MCF 10A (cell line): ENCODE results near the gene MED26. TPM values are rescaled to one million over a fixed set of nuclear protein-coding genes. Genes with fewer than 3 reads are reported as not detected.

Experiments
- BruUV-seq: library from RNA; stranded (reverse); fragments of 400-500 nt; replicated peaks from 2 replicates; lab custom pipeline; 2021; lab: Mats Ljungman, UMichigan
- CTCF ChIA-PET: fragments of 300-600 bp; sonication (Branson Sonifier 250); formaldehyde crosslinking; extraction: SDS; loops from one replicate; lab custom pipeline; 2021; ENCODE audit warnings: antibody characterized with exemption, inconsistent platforms; lab: Yijun Ruan, JAX
- POLR2A ChIA-PET: fragments of 300-600, 350-650 bp; sonication (Branson Sonifier 250); formaldehyde crosslinking; extraction: SDS; loops from one replicate; lab custom pipeline; 2020; ENCODE audit warnings: antibody characterized with exemption, inconsistent platforms; lab: Yijun Ruan, JAX
- DNase-seq: peaks from one replicate; pipeline ENCODE4 v3.0.0-alpha.2; 2018; ENCODE audit not compliant: unreplicated experiment
- H3K27ac Mint-ChIP-seq: one replicate; pipeline ENCODE4 v1.8.0; 2022; ENCODE audit warnings: mild to moderate bottlenecking, low read depth, mixed read lengths; ENCODE audit not compliant: unreplicated experiment
- H3K27me3 Mint-ChIP-seq: one replicate; pipeline ENCODE4 v1.8.0; 2022; ENCODE audit warnings: mixed read lengths; ENCODE audit not compliant: insufficient read depth, unreplicated experiment
- H3K36me3 Mint-ChIP-seq: one replicate; pipeline ENCODE4 v1.8.0; 2022; ENCODE audit warnings: mild to moderate bottlenecking, moderate library complexity, mixed read lengths; ENCODE audit not compliant: insufficient read depth, unreplicated experiment
- H3K4me1 Mint-ChIP-seq: one replicate; pipeline ENCODE4 v1.8.0; 2022; ENCODE audit warnings: mixed read lengths; ENCODE audit not compliant: insufficient read depth, unreplicated experiment
- H3K4me3 Mint-ChIP-seq: one replicate; pipeline ENCODE4 v1.8.0; 2022; ENCODE audit warnings: mild to moderate bottlenecking, moderate library complexity, mixed read lengths; ENCODE audit not compliant: unreplicated experiment
- H3K9me3 Mint-ChIP-seq: one replicate; pipeline ENCODE4 v1.8.0; 2022; ENCODE audit warnings: mixed read lengths; ENCODE audit not compliant: unreplicated experiment
- CTCF ChIP-seq: fragments of 200-600 bp; IDR thresholded peaks from one replicate; pipeline ENCODE4 v1.8.0; 2022; ENCODE audit warnings: antibody characterized with exemption, mild to moderate bottlenecking; ENCODE audit not compliant: unreplicated experiment
- intact Hi-C: fragments of 100-400 bp; cut with micrococcal nuclease; formaldehyde crosslinking; loops from 2 replicates; pipeline ENCODE4 v1.14.1; 2022
- total RNA-seq: library from RNA; stranded (reverse); gene quantifications from 2 replicates; pipeline ENCODE4 v1.2.3, GENCODE V29; 2022

Gene MED26
- total RNA-seq, 1 experiment from 2014 or later = 12.9 TPM

- TF ChIP-seq CTCF = no peak
- no peak for DNase-seq
- Mint-ChIP-seq H3K4me1 (no peaks in the 10 kb centered on the region), H3K27ac (peak overlapping the region; percentile 12), H3K27me3 (no peaks in the 10 kb centered on the region), H3K4me3 (no peak overlapping the region), H3K36me3 (peaks cover 69% of the 10 kb centered on the region), H3K9me3 (no peaks in the 10 kb centered on the region)
- CTCF ChIA-PET = interaction anchor here (0.6 to 1.2 kb wide), 4 partner anchors 18 to 265 kb away, joined by 3 to 7 read pairs (median 3); no protein-coding TSS in a partner anchor
- intact Hi-C loops = no loop called here
- POLR2A ChIA-PET = no interaction called here
- TSS peak; percentile 24 for BruUV-seq
Observed at GRCh38 chr19:16527334-16527935, 100.6 kb downstream of the MED26 start.

- no peak for DNase-seq
- ChIA-PET CTCF (interaction anchor here (0.7 kb wide), 1 partner anchor 24 kb away, joined by 3 read pairs; no protein-coding TSS in a partner anchor), POLR2A (interaction anchor here (1.2 kb wide), 1 partner anchor 17 kb away, joined by 4 read pairs; no protein-coding TSS in a partner anchor)
- Mint-ChIP-seq H3K9me3 (no peaks in the 10 kb centered on the region), H3K27ac (no peak overlapping the region), H3K4me1 (no peaks in the 10 kb centered on the region), H3K27me3 (no peaks in the 10 kb centered on the region), H3K4me3 (no peak overlapping the region), H3K36me3 (peaks cover 64% of the 10 kb centered on the region)
- intact Hi-C loops = no loop called here
- BruUV-seq = no TSS peak
- no peak for TF ChIP-seq CTCF
Observed at GRCh38 chr19:16525751-16526481, 102.1 kb downstream of the MED26 start.

DNA sequence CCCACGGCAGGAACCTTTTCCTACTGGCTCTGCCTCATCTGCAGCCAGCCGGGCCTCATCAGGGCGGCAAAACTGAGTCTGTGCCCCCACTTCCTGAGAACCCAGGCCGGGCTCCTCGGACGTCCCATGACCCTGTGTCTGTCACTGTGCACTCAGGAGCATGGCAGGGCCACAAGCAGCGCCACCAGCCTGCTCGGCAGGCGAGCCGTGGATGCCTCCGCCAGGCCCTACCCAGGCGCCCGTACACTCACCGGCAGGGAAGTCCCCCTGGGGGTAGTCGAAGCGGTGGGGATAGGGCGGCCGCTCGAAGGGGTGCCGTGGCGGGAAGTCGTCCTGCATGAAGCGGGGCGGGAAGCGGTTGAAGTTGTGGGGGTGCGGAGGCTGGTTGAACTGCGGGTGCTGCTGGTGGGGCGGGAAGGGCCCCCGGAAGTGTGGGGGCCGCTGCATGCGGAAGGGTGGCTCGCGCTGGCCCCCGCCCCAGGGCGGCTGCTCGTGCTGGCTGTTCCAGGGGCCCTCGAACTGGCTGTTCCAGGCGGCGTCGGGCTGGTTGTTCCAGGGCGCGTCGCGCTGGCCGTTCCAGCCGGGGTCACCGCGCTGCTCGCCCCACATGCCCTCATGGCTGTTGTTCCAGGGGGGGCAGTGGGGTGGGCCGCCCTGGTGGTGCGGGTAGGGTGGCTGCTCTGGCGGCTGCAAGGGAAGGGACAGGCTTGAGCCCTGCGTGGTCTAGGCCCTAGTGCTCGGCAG lies 102.8 kb downstream of the MED26 start:
- ChIA-PET CTCF (no interaction called here), POLR2A (no interaction called here)
- H3K36me3 Mint-ChIP-seq = peaks cover 65% of the 10 kb centered on the region
- intact Hi-C loops = no loop called here
- no peaks in the 10 kb centered on the region for H3K27me3 Mint-ChIP-seq
- no peaks in the 10 kb centered on the region for H3K9me3 Mint-ChIP-seq
- no peaks in the 10 kb centered on the region for H3K4me1 Mint-ChIP-seq
- H3K27ac Mint-ChIP-seq = no peak overlapping the region
- no peak for DNase-seq
- BruUV-seq = no TSS peak
- TF ChIP-seq CTCF = no peak
- no peak overlapping the region for H3K4me3 Mint-ChIP-seq

Other genes with a start within 250 kb of the MED26 start
- 33.7 and 38.7 TPM in 2 replicates for gene EPS15L1, start 156.2 kb downstream of the MED26 start, total RNA-seq
- gene CALR3, start 132.0 kb downstream of the MED26 start, total RNA-seq = not detected in 2 replicates
- 9.0 and 9.2 TPM in 2 replicates for gene C19orf44, start 131.8 kb downstream of the MED26 start, total RNA-seq
- gene CHERP, start 85.8 kb downstream of the MED26 start, total RNA-seq = 45.6 and 51.6 TPM in 2 replicates
- 62.2 and 62.6 TPM in 2 replicates for gene SLC35E1, start 55.8 kb downstream of the MED26 start, total RNA-seq
- gene SMIM7, start 31.9 kb upstream of the MED26 start, total RNA-seq = 69.3 and 81.8 TPM in 2 replicates
- 2.1 and 4.5 TPM in 2 replicates for gene TMEM38A, start 32.9 kb upstream of the MED26 start, total RNA-seq
- 0.59 and 0.63 TPM in 2 replicates for gene NWD1, start 91.6 kb upstream of the MED26 start, total RNA-seq
- 56.0 and 66.6 TPM in 2 replicates for gene SIN3B, start 201.2 kb upstream of the MED26 start, total RNA-seq